ENCODE data around the gene SIRPB2.

- TF ChIP-seq POLR2A (IDR thresholded peaks at IDR 0.05; ENCODE audit: low read depth) (no peak), CTCF (IDR thresholded peaks at IDR 0.05) (no peak)
Observed at GRCh38 chr20:1486566-1486965, 4.7 kb downstream of the SIRPB2 start.
